ENCODE results near the gene LMAN1L. TPM values are rescaled to one million over a fixed set of nuclear protein-coding genes. Genes with fewer than 3 reads are reported as not detected.

The LMAN1L gene
- total RNA-seq, 1 donor from 2014 or later: 0.65 TPM

GRCh38 chr15:74820056-74820455 is 7.4 kb downstream of the LMAN1L start:
- H3K27ac Mint-ChIP-seq: no peak overlapping the region

GRCh38 chr15:74821091-74821789 is 8.6 kb downstream of the LMAN1L start:
- H3K27ac Mint-ChIP-seq: no peak overlapping the region
- H3K27me3 Mint-ChIP-seq (ENCODE audit: low read depth): peaks cover 58% of the 10 kb centered on the region
- H3K4me1 Mint-ChIP-seq: peaks cover 7% of the 10 kb centered on the region
- no peaks in the 10 kb centered on the region for H3K36me3 Mint-ChIP-seq
- no peak for TF ChIP-seq CTCF (IDR thresholded peaks at IDR 0.05; ENCODE audit: unreplicated experiment)
- no peak overlapping the region for H3K4me3 Mint-ChIP-seq
- H3K9me3 Mint-ChIP-seq: no peaks in the 10 kb centered on the region
- DNase-seq (ENCODE audit: low spot score in 2 of 2, unreplicated experiment in 2 of 2): no peak

More at GRCh38 chr15:74820056-74820455, 7.4 kb downstream of the LMAN1L start:
- no peak overlapping the region for H3K4me3 Mint-ChIP-seq
- no peaks in the 10 kb centered on the region for H3K36me3 Mint-ChIP-seq
- DNase-seq (ENCODE audit: low spot score in 2 of 2, unreplicated experiment in 2 of 2): no peak
- peaks cover 46% of the 10 kb centered on the region for H3K27me3 Mint-ChIP-seq (ENCODE audit: low read depth)
- no peaks in the 10 kb centered on the region for H3K9me3 Mint-ChIP-seq
- TF ChIP-seq CTCF (IDR thresholded peaks at IDR 0.05; ENCODE audit: unreplicated experiment): no peak
- H3K4me1 Mint-ChIP-seq: peaks cover 7% of the 10 kb centered on the region

GRCh38 chr15:74821790-74822158 is 9.1 kb downstream of the LMAN1L start:
- H3K36me3 Mint-ChIP-seq: no peaks in the 10 kb centered on the region
- no peak for TF ChIP-seq CTCF (IDR thresholded peaks at IDR 0.05; ENCODE audit: unreplicated experiment)
- peaks cover 62% of the 10 kb centered on the region for H3K27me3 Mint-ChIP-seq (ENCODE audit: low read depth)
- no peak for DNase-seq (ENCODE audit: low spot score in 2 of 2, unreplicated experiment in 2 of 2)
- no peaks in the 10 kb centered on the region for H3K9me3 Mint-ChIP-seq
- H3K4me1 Mint-ChIP-seq: peaks cover 9% of the 10 kb centered on the region
- no peak overlapping the region for H3K4me3 Mint-ChIP-seq
- no peak overlapping the region for H3K27ac Mint-ChIP-seq

- Mint-ChIP-seq H3K9me3 (no peaks in the 10 kb centered on the region), H3K27ac (no peak overlapping the region), H3K4me1 (peaks cover 4% of the 10 kb centered on the region), H3K36me3 (no peaks in the 10 kb centered on the region), H3K4me3 (no peak overlapping the region), H3K27me3 (ENCODE audit: low read depth) (peaks cover 67% of the 10 kb centered on the region)
- no peak for TF ChIP-seq CTCF (IDR thresholded peaks at IDR 0.05; ENCODE audit: unreplicated experiment)
- no peak for DNase-seq (ENCODE audit: low spot score in 2 of 2, unreplicated experiment in 2 of 2)
Measured at GRCh38 chr15:74822233-74822632, 9.6 kb downstream of the LMAN1L start.

GRCh38 chr15:74823324-74823723 is 10.7 kb downstream of the LMAN1L start:
- H3K9me3 Mint-ChIP-seq: no peaks in the 10 kb centered on the region
- no peaks in the 10 kb centered on the region for H3K36me3 Mint-ChIP-seq

More at GRCh38 chr15:74823324-74823723, 10.7 kb downstream of the LMAN1L start:
- H3K4me3 Mint-ChIP-seq: no peak overlapping the region
- DNase-seq (ENCODE audit: low spot score in 2 of 2, unreplicated experiment in 2 of 2): no peak
- peaks cover 72% of the 10 kb centered on the region for H3K27me3 Mint-ChIP-seq (ENCODE audit: low read depth)
- peaks cover 2% of the 10 kb centered on the region for H3K4me1 Mint-ChIP-seq
- no peak overlapping the region for H3K27ac Mint-ChIP-seq
- no peak for TF ChIP-seq CTCF (IDR thresholded peaks at IDR 0.05; ENCODE audit: unreplicated experiment)
